K562 (cell line): ENCODE data around the gene NECAP2.
"Not testable (repeated sequence)": the region's sequence is repeated elsewhere in the genome, so short reads cannot be mapped to it uniquely, and the experiment has no call there.

Experiments
- NR2F6 ChIP-seq: fragments of 450-650 bp; formaldehyde crosslinking; IDR thresholded peaks from 2 replicates; pipeline ENCODE4 v1.4.0; 2020; ENCODE audit warnings: mild to moderate bottlenecking
- TF ChIP-seq, protein P1 (sequence below): sonication (generic); IDR thresholded peaks from 2 replicates; pipeline ENCODE4 v1.6.1; 2016

DNA sequence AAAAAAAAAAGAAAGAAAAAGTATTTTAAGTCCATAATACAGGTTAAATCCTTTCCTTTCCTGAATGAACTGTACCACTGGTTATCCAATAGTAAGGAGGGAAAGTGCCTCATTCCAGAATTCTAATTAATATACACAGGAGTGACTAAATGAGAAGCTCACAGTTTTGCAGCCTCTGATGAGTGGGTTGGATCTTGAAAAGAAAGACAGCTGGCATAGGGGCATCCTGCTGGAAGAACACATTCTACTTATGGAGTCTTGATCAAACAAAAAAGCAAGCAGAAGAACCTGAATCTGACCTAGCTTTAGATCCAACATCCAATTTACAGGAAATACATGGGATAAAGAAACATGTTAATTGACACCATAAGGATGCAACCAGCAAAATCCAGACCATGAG lies 46.5 kb downstream of the NECAP2 start:
- not testable (repeated sequence) for TF ChIP-seq NR2F6 (CRISPR knock-in tag)
- TF ChIP-seq, protein P1, sequence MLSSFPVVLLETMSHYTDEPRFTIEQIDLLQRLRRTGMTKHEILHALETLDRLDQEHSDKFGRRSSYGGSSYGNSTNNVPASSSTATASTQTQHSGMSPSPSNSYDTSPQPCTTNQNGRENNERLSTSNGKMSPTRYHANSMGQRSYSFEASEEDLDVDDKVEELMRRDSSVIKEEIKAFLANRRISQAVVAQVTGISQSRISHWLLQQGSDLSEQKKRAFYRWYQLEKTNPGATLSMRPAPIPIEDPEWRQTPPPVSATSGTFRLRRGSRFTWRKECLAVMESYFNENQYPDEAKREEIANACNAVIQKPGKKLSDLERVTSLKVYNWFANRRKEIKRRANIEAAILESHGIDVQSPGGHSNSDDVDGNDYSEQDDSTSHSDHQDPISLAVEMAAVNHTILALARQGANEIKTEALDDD: not testable (repeated sequence)
